GM12878 (cell line): ENCODE data around the gene PNPLA5. TPM values are rescaled to one million over a fixed set of nuclear protein-coding genes. Genes with fewer than 3 reads are reported as not detected.

Experiments
- ATAC-seq: fragments of 200-7000 bp; cut with Tn5 transposase; 3 replicates; pipeline ENCODE4 v1.9.1; 2020; ENCODE audit warnings: mild to moderate bottlenecking, moderate library complexity
- BruUV-seq: library from RNA; stranded (reverse); fragments of 400-500 nt; replicated peaks from 2 replicates; lab custom pipeline; 2021; lab: Mats Ljungman, UMichigan
- CTCF ChIA-PET: fragments of 300-600 bp; sonication (Branson Sonifier 250); formaldehyde crosslinking; extraction: SDS; loops from one replicate; lab custom pipeline; 2021; ENCODE audit warnings: inconsistent platforms; lab: Yijun Ruan, JAX
- POLR2A ChIA-PET: fragments of 350-600 bp; formaldehyde crosslinking; extraction: SDS; loops from one replicate; lab custom pipeline; 2021; ENCODE audit warnings: inconsistent platforms; lab: Charles Lee
- RAD21 ChIA-PET: fragments of 300-600 bp; sonication (Branson Sonifier 250); formaldehyde crosslinking; loops from one replicate; lab custom pipeline; 2023; ENCODE audit warnings: antibody characterized with exemption; ENCODE audit not compliant: unreplicated experiment; lab: Charles Lee
- SMC1A ChIA-PET: fragments of 300-600 bp; sonication (Branson Sonifier 250); formaldehyde crosslinking; loops from one replicate; lab custom pipeline; 2023; ENCODE audit not compliant: unreplicated experiment, uncharacterized antibody; lab: Charles Lee
- DNase-seq: peaks from one replicate; pipeline ENCODE4 v3.0.0-alpha.2; 2011; ENCODE audit warnings: low read depth, low spot score
- FAIRE-seq: peaks from 3 replicates; lab custom pipeline; 2011; peaks lifted over from hg19 to GRCh38; lab: Jason Lieb, UNC
- H2AFZ ChIP-seq: 2 replicates; pipeline ENCODE4 v1.6.0; 2011; ENCODE audit warnings: low read depth, low read length, control low read depth; ENCODE audit not compliant: control insufficient read depth
- H3K27ac ChIP-seq: 2 replicates; pipeline ENCODE4 v1.5.1; 2011; ENCODE audit warnings: control low read depth; ENCODE audit not compliant: control insufficient read depth, insufficient read depth
- H3K27me3 ChIP-seq, 2 experiments: replicated peaks in 1 of 2; 2 replicates each; pipeline versions ENCODE4 v1.6.0 to v1.6.1; 2011; ENCODE audit warnings: low read length in 1 of 2; ENCODE audit not compliant: control insufficient read depth in 2 of 2, insufficient read depth in 2 of 2
- H3K36me3 ChIP-seq, 2 experiments: 2 replicates each; pipeline ENCODE4 v1.5.1; 2011; ENCODE audit warnings: low read length in 1 of 2; ENCODE audit not compliant: control insufficient read depth in 2 of 2, insufficient read depth in 2 of 2
- H3K4me1 ChIP-seq: 2 replicates; pipeline ENCODE4 v1.6.1; 2011; ENCODE audit warnings: mild to moderate bottlenecking, low read length, moderate library complexity, mixed read lengths; ENCODE audit not compliant: control insufficient read depth, insufficient read depth
- H3K4me2 ChIP-seq: 2 replicates; pipeline ENCODE4 v1.6.0; 2011; ENCODE audit warnings: control low read depth; ENCODE audit not compliant: control insufficient read depth, insufficient read depth
- H3K4me3 ChIP-seq: fragments of 200-600 bp; sonication (generic); 2 replicates; pipeline ENCODE4 v1.5.1; 2016
- H3K79me2 ChIP-seq: 2 replicates; pipeline ENCODE4 v1.6.0; 2011; ENCODE audit warnings: low read length; ENCODE audit not compliant: control insufficient read depth, insufficient read depth
- H3K9ac ChIP-seq: 2 replicates; pipeline ENCODE4 v1.8.0; 2011; ENCODE audit warnings: low read length, control low read depth, mixed read lengths; ENCODE audit not compliant: control insufficient read depth, insufficient read depth
- H3K9me3 ChIP-seq: replicated peaks from 3 replicates; pipeline ENCODE4 v1.5.1; 2011; ENCODE audit warnings: mild to moderate bottlenecking, low read length; ENCODE audit not compliant: control insufficient read depth, insufficient read depth
- H4K20me1 ChIP-seq: 2 replicates; pipeline ENCODE4 v1.6.0; 2011; ENCODE audit not compliant: control insufficient read depth, insufficient read depth
- BHLHE40 ChIP-seq, 2 experiments: fragments of 450-650 bp in 1 of 2; IDR thresholded peaks; 2 replicates each; pipeline ENCODE4 v1.6.1; 2011 to 2017; ENCODE audit warnings: low read depth in 2 of 2, borderline replicate concordance in 1 of 2, improper control_type of control experiment in 1 of 2, low read length in 1 of 2, mild to moderate bottlenecking in 1 of 2
- CBX3 ChIP-seq: fragments of 200-600 bp; sonication (generic); IDR thresholded peaks from 2 replicates; pipeline ENCODE4 v1.6.1; 2016; ENCODE audit warnings: low read depth, borderline replicate concordance
- CHD2 ChIP-seq: IDR thresholded peaks from 2 replicates; pipeline ENCODE4 v1.6.1; 2011; ENCODE audit warnings: low read depth, low read length, improper control_type of control experiment, borderline replicate concordance
- EZH2 ChIP-seq: IDR thresholded peaks from 2 replicates; pipeline ENCODE4 v1.6.1; 2012; ENCODE audit warnings: low read depth, mild to moderate bottlenecking, control low read depth, inconsistent platforms, low read length, borderline replicate concordance; ENCODE audit not compliant: control insufficient read depth
- KAT2A ChIP-seq: conservative IDR thresholded peaks from 2 replicates; pipeline ENCODE4 v1.6.1; 2011; ENCODE audit warnings: low read depth, low read length; ENCODE audit not compliant: control insufficient read depth
- NFIC ChIP-seq: IDR thresholded peaks from 2 replicates; pipeline ENCODE4 v1.6.1; 2012; ENCODE audit warnings: low read depth, mild to moderate bottlenecking, inconsistent platforms, low read length, moderate library complexity
- NFYA ChIP-seq: IDR thresholded peaks from 2 replicates; pipeline ENCODE4 v1.6.1; 2011; ENCODE audit warnings: low read depth, mild to moderate bottlenecking, low read length, improper control_type of control experiment, borderline replicate concordance
- NFYB ChIP-seq: IDR thresholded peaks from 2 replicates; pipeline ENCODE4 v1.6.1; 2011; ENCODE audit warnings: low read depth, mild to moderate bottlenecking, low read length, improper control_type of control experiment, moderate library complexity; ENCODE audit not compliant: insufficient read depth
- NRF1 ChIP-seq: conservative IDR thresholded peaks from 2 replicates; pipeline ENCODE4 v1.6.1; 2011; ENCODE audit warnings: mild to moderate bottlenecking, low read depth, low read length, improper control_type of control experiment
- RELA ChIP-seq: fragments of 450-650 bp; IDR thresholded peaks from 2 replicates; pipeline ENCODE4 v1.8.0; 2014; ENCODE audit warnings: borderline replicate concordance; ENCODE audit not compliant: partially characterized antibody
- SIN3A ChIP-seq: IDR thresholded peaks from 2 replicates; pipeline ENCODE4 v1.6.1; 2012; ENCODE audit warnings: low read depth, low read length, improper control_type of control experiment
- SREBF1 ChIP-seq: IDR thresholded peaks from 2 replicates; pipeline ENCODE4 v1.6.1; 2012; ENCODE audit warnings: mild to moderate bottlenecking, low read length
- STAT3 ChIP-seq: IDR thresholded peaks from 2 replicates; pipeline ENCODE4 v1.6.1; 2011; ENCODE audit warnings: low read depth, low read length, improper control_type of control experiment
- TBL1XR1 ChIP-seq: IDR thresholded peaks from 2 replicates; pipeline ENCODE4 v1.6.1; 2012; ENCODE audit warnings: low read depth, low read length, improper control_type of control experiment
- ZNF622 ChIP-seq: fragments of 450-650 bp; IDR thresholded peaks from 2 replicates; pipeline ENCODE4 v1.6.1; 2017; ENCODE audit warnings: mild to moderate bottlenecking, inconsistent platforms
- ZNF687 ChIP-seq: fragments of 450-650 bp; IDR thresholded peaks from 2 replicates; pipeline ENCODE4 v1.6.1; 2017; ENCODE audit warnings: mild to moderate bottlenecking, moderate library complexity
- ZSCAN29 ChIP-seq: fragments of 450-650 bp; IDR thresholded peaks from 2 replicates; pipeline ENCODE4 v1.6.1; 2017; ENCODE audit warnings: mild to moderate bottlenecking, moderate library complexity
- WGBS: methylation state at CpG from one replicate; pipeline ENCODE4 v1.1.6; 2016; ENCODE audit warnings: low lambda C conversion rate; ENCODE audit not compliant: insufficient replicate concordance, insufficient coverage; ENCODE audit errors: missing lambda C conversion rate; 5-methylcytosine and 5-hydroxymethylcytosine counted together
- in situ Hi-C: fragments of 300-500 bp; cut with MboI; formaldehyde crosslinking; loops from 9 replicates; pipeline ENCODE4 v1.14.3; 2018; ENCODE audit warnings: mixed read lengths
- intact Hi-C: fragments of 100-400 bp; cut with micrococcal nuclease; formaldehyde crosslinking; loops from one replicate; pipeline ENCODE4 v1.14.2; 2022; ENCODE audit not compliant: unreplicated experiment
- polyA plus RNA-seq, 11 experiments: library from polyadenylated mRNA; depleted of rRNA in 4 of 11; unstranded in 6 of 11; stranded (reverse) in 5 of 11; fragments of >200 nt; fragmentation: Nextera tagmentation in 4 of 11; fragmentation: Illumina TruSeq in 1 of 11; extraction: Ambion mirVana in 4 of 11; extraction: Trizol in 1 of 11; gene quantifications; 1 replicate in 1 of 11; 2 replicates in 10 of 11; pipeline versions ENCODE4 v1.2.1 to v1.2.3, GENCODE V29; 2011 to 2016; ENCODE audit warnings: inconsistent platforms in 2 of 11, missing spikeins in 2 of 11, low read depth in 1 of 11
- total RNA-seq, 4 experiments: library from RNA; depleted of rRNA in 3 of 4; stranded (reverse); fragments of >200 nt in 3 of 4; fragmentation: Illumina TruSeq in 1 of 4; extraction: Trizol in 1 of 4; gene quantifications; 2 replicates each; pipeline versions ENCODE4 v1.2.1 to v1.2.3, GENCODE V29; 2013 to 2021

Gene PNPLA5
- total and polyA plus RNA-seq, 10 of the 15 experiments (the other 5 are each of a cell fraction or from before 2014, with no cell fraction given) = not detected

GRCh38 chr22:43892183-43892894 is 526 bp upstream of the PNPLA5 start:
- Histone ChIP-seq H3K27ac (no peak overlapping the region), H3K36me3 (no peaks in the 10 kb centered on the region), H3K27me3 (peaks cover 11 to 13% of the 10 kb centered on the region in 2 experiments), H3K4me2 (no peak overlapping the region), H3K9ac (no peak overlapping the region), H2AFZ (no peak overlapping the region), H4K20me1 (no peaks in the 10 kb centered on the region; the same call in 1 of the 2 replicates), H3K9me3 (no peaks in the 10 kb centered on the region), H3K79me2 (no peaks in the 10 kb centered on the region), H3K4me1 (no peaks in the 10 kb centered on the region), H3K4me3 (no peak overlapping the region)
- no peak for FAIRE-seq
- ATAC-seq = no peak
- CTCF ChIA-PET = interaction anchor here (1.0 kb wide), 1 partner anchor 9 kb away, joined by 3 read pairs; no protein-coding TSS in a partner anchor
- POLR2A ChIA-PET = no interaction called here
- in situ Hi-C loops = no loop called here
- BruUV-seq = no TSS peak
- RAD21 ChIA-PET = no interaction called here
- intact Hi-C loops = no loop called here
- SMC1A ChIA-PET = no interaction called here
- no peak for DNase-seq
- TF ChIP-seq KAT2A (no peak), STAT3 (no peak), NRF1 (no peak), ZSCAN29 (no peak), CHD2 (no peak), NFYB (no peak), NFYA (no peak), TBL1XR1 (no peak), NFIC (no peak), RELA (no peak), SREBF1 (no peak), ZNF687 (no peak), CBX3 (no peak), EZH2 (no peak), ZNF622 (no peak), BHLHE40 (IDR thresholded peaks at IDR 0.05; ENCODE audit: borderline replicate concordance in 1 of 2, low read depth in 2 of 2, low read length in 1 of 2) (no peak), SIN3A (no peak)
- 45% methylated on average over 14 of the region's 15 CpGs for WGBS
